ENCODE results near the gene MTHFD2. TPM values are rescaled to one million over a fixed set of nuclear protein-coding genes. Genes with fewer than 3 reads are reported as not detected.

The MTHFD2 gene
- total RNA-seq, 1 donor, result 254 TPM

Other genes with a start within 250 kb of the MTHFD2 start
- gene TET3, start 213.7 kb upstream of the MTHFD2 start, total RNA-seq (ENCODE audit: low replicate concordance), result 2.4 and 6.1 TPM in 2 replicates
- gene BOLA3, start 50.7 kb upstream of the MTHFD2 start, total RNA-seq (ENCODE audit: low replicate concordance), result 10.2 and 49.4 TPM in 2 replicates
- 159 and 164 TPM in 2 replicates for gene MOB1A, start 19.7 kb upstream of the MTHFD2 start, total RNA-seq (ENCODE audit: low replicate concordance)
- gene SLC4A5, start 144.8 kb downstream of the MTHFD2 start, total RNA-seq (ENCODE audit: low replicate concordance), result 0.25 and 0.45 TPM in 2 replicates
- gene DCTN1, start 181.7 kb downstream of the MTHFD2 start, total RNA-seq (ENCODE audit: low replicate concordance), result 147 and 293 TPM in 2 replicates
- gene C2orf81, start 223.0 kb downstream of the MTHFD2 start, total RNA-seq (ENCODE audit: low replicate concordance), result 1.9 and 2.8 TPM in 2 replicates
- gene WDR54, start 223.1 kb downstream of the MTHFD2 start, total RNA-seq (ENCODE audit: low replicate concordance), result 16.9 and 34.3 TPM in 2 replicates
- gene RTKN, start 243.3 kb downstream of the MTHFD2 start, total RNA-seq (ENCODE audit: low replicate concordance), result 12.0 and 15.7 TPM in 2 replicates